Mucosa of stomach (tissue), 1 donor: ENCODE results near the gene AGTPBP1.
A peak's percentile ranks its signal among the peaks of the same experiment; 100 is the strongest.
"Not testable (repeated sequence)": the region's sequence is repeated elsewhere in the genome, so short reads cannot be mapped to it uniquely, and the experiment has no call there.

Experiments used
- H3K27me3 ChIP-seq: one replicate; pipeline ENCODE4 v1.7.0; 2013; ENCODE audit warnings: mild to moderate bottlenecking, low read length; ENCODE audit not compliant: control insufficient read depth, insufficient read depth
- H3K36me3 ChIP-seq: one replicate; pipeline ENCODE4 v1.7.0; 2013; ENCODE audit warnings: low read length; ENCODE audit not compliant: control insufficient read depth, insufficient read depth
- H3K4me1 ChIP-seq: one replicate; pipeline ENCODE4 v1.7.0; 2013; ENCODE audit warnings: mild to moderate bottlenecking, low read length; ENCODE audit not compliant: control insufficient read depth, insufficient read depth
- H3K4me3 ChIP-seq: one replicate; pipeline ENCODE4 v1.7.0; 2013; ENCODE audit warnings: low read length
- H3K9ac ChIP-seq: one replicate; pipeline ENCODE4 v1.7.0; 2013; ENCODE audit warnings: mild to moderate bottlenecking, low read length, moderate library complexity
- H3K9me3 ChIP-seq: one replicate; pipeline ENCODE4 v1.7.0; 2013; ENCODE audit warnings: mild to moderate bottlenecking, low read length, moderate library complexity; ENCODE audit not compliant: control insufficient read depth
- donor health status: Pancreatic carcinoma.

Gene AGTPBP1

GRCh38 chr9:85741875-85742596, at the start of gene AGTPBP1:
Gene AGTPBP1, minus strand, starts transcription at chr9:85741954. Its CDS starts 29,421 bp downstream, at chr9:85712533.
- Histone ChIP-seq H3K4me3 (peak within 1 kb of the TSS; percentile 62), H3K27me3 (no peaks in the 10 kb centered on the region), H3K9me3 (no peaks in the 10 kb centered on the region), H3K4me1 (no peaks in the 10 kb centered on the region), H3K36me3 (no peaks in the 10 kb centered on the region), H3K9ac (peak within 1 kb of the TSS; percentile 77)

- not testable (repeated sequence) for H3K4me3 ChIP-seq
These were observed 44.4 kb upstream of the AGTPBP1 start for GRCh38 chr9:85786116-85786515.

GRCh38 chr9:85773844-85774243, 32.1 kb upstream of the AGTPBP1 start:
- H3K4me3 ChIP-seq, H3K27me3 ChIP-seq, H3K36me3 ChIP-seq, H3K9me3 ChIP-seq, H3K4me1 ChIP-seq, H3K9ac ChIP-seq: not testable (repeated sequence)

More at GRCh38 chr9:85786116-85786515, 44.4 kb upstream of the AGTPBP1 start:
- not testable (repeated sequence) for H3K4me1 ChIP-seq, H3K36me3 ChIP-seq, H3K9ac ChIP-seq, H3K27me3 ChIP-seq, H3K9me3 ChIP-seq

- not testable (repeated sequence) for H3K4me1 ChIP-seq, H3K36me3 ChIP-seq, H3K27me3 ChIP-seq, H3K9ac ChIP-seq, H3K4me3 ChIP-seq, H3K9me3 ChIP-seq
These were observed 20.0 kb upstream of the AGTPBP1 start for GRCh38 chr9:85761802-85762201.

- not testable (repeated sequence) for H3K9ac ChIP-seq, H3K27me3 ChIP-seq, H3K4me1 ChIP-seq, H3K9me3 ChIP-seq, H3K4me3 ChIP-seq, H3K36me3 ChIP-seq
These were observed 16.0 kb upstream of the AGTPBP1 start for GRCh38 chr9:85757716-85758115.

GRCh38 chr9:85756216-85756615, 14.5 kb upstream of the AGTPBP1 start:
- not testable (repeated sequence) for H3K4me1 ChIP-seq, H3K36me3 ChIP-seq, H3K9me3 ChIP-seq, H3K4me3 ChIP-seq, H3K9ac ChIP-seq, H3K27me3 ChIP-seq

- Histone ChIP-seq H3K9me3 (no peaks in the 10 kb centered on the region), H3K27me3 (no peaks in the 10 kb centered on the region), H3K4me3 (no peak overlapping the region), H3K9ac (no peak overlapping the region), H3K4me1 (no peaks in the 10 kb centered on the region), H3K36me3 (no peaks in the 10 kb centered on the region)
These were observed 4.6 kb upstream of the AGTPBP1 start for GRCh38 chr9:85746309-85746708.

GRCh38 chr9:85745203-85745602, 3.4 kb upstream of the AGTPBP1 start:
- Histone ChIP-seq H3K36me3 (no peaks in the 10 kb centered on the region), H3K4me1 (no peaks in the 10 kb centered on the region), H3K27me3 (no peaks in the 10 kb centered on the region), H3K4me3 (no peak overlapping the region), H3K9me3 (no peaks in the 10 kb centered on the region), H3K9ac (no peak overlapping the region)

GRCh38 chr9:85744480-85744879, 2.7 kb upstream of the AGTPBP1 start:
- Histone ChIP-seq H3K36me3 (no peaks in the 10 kb centered on the region), H3K4me1 (no peaks in the 10 kb centered on the region), H3K9me3 (no peaks in the 10 kb centered on the region), H3K9ac (no peak overlapping the region), H3K4me3 (no peak overlapping the region), H3K27me3 (no peaks in the 10 kb centered on the region)

GRCh38 chr9:85743275-85744128, 1.7 kb upstream of the AGTPBP1 start:
- H3K4me1 ChIP-seq, result no peaks in the 10 kb centered on the region
- H3K27me3 ChIP-seq, result no peaks in the 10 kb centered on the region
- H3K36me3 ChIP-seq, result no peaks in the 10 kb centered on the region
- no peaks in the 10 kb centered on the region for H3K9me3 ChIP-seq
- no peak overlapping the region for H3K4me3 ChIP-seq
- no peak overlapping the region for H3K9ac ChIP-seq

GRCh38 chr9:85742597-85742936, 813 bp upstream of the AGTPBP1 start:
- H3K9ac ChIP-seq, result peak overlapping the region; percentile 77
- H3K4me3 ChIP-seq, result peak overlapping the region; percentile 62
- H3K27me3 ChIP-seq, result no peaks in the 10 kb centered on the region
- no peaks in the 10 kb centered on the region for H3K4me1 ChIP-seq
- no peaks in the 10 kb centered on the region for H3K9me3 ChIP-seq
- H3K36me3 ChIP-seq, result no peaks in the 10 kb centered on the region

- peak overlapping the region; percentile 49 for H3K4me3 ChIP-seq
- H3K9ac ChIP-seq, result peak overlapping the region; percentile 69
- H3K36me3 ChIP-seq, result no peaks in the 10 kb centered on the region
- H3K4me1 ChIP-seq, result no peaks in the 10 kb centered on the region
- no peaks in the 10 kb centered on the region for H3K9me3 ChIP-seq
- no peaks in the 10 kb centered on the region for H3K27me3 ChIP-seq
These were observed 469 bp downstream of the AGTPBP1 start for GRCh38 chr9:85741095-85741874.
